Stimulated activated CD4-positive, alpha-beta T cell treated with anti-CD3 and anti-CD28 coated beads, Interleukin-1b, Interleukin-23, amount 100 ng/mL, for 4 hours (primary cell): ENCODE measurements around the gene NPBWR2.

Experiments used
- DNase-seq, 2 donors: peaks; one replicate each; pipeline ENCODE4 v3.0.0-alpha.2; 2020; ENCODE audit warnings: low read depth in 2 of 2

Gene NPBWR2

GRCh38 chr20:64073476-64074183 lies 33.7 kb downstream of the NPBWR2 start:
- no peak for DNase-seq

DNA sequence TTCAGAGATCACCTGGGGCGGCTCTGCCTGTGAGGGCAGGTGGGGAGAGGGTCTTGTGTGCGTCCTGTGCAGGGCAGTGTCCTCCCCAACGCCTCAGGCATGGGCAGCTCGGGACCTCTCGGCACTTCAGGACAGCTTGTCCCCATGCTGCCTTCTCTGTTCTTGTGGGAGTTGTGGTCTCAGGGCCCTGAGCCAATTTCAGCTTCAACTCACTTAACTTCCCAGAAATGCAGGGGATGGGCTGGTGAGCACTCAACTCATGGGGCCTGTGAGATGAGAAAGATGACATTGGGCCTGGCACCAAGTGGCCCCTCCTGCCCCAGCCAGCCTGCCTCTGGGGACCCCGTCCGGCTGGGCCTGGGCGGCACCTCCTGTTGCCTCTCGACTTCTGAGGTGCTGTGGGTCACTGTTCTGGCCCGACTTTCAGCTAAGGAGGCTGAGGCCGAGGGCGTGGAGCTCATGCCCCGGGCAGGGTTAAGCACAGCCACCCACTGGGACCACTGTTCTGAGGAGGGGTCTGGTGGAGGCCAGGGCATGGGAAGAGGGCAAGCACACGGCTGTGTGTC lies 34.8 kb downstream of the NPBWR2 start:
- DNase-seq, result no peak

DNA sequence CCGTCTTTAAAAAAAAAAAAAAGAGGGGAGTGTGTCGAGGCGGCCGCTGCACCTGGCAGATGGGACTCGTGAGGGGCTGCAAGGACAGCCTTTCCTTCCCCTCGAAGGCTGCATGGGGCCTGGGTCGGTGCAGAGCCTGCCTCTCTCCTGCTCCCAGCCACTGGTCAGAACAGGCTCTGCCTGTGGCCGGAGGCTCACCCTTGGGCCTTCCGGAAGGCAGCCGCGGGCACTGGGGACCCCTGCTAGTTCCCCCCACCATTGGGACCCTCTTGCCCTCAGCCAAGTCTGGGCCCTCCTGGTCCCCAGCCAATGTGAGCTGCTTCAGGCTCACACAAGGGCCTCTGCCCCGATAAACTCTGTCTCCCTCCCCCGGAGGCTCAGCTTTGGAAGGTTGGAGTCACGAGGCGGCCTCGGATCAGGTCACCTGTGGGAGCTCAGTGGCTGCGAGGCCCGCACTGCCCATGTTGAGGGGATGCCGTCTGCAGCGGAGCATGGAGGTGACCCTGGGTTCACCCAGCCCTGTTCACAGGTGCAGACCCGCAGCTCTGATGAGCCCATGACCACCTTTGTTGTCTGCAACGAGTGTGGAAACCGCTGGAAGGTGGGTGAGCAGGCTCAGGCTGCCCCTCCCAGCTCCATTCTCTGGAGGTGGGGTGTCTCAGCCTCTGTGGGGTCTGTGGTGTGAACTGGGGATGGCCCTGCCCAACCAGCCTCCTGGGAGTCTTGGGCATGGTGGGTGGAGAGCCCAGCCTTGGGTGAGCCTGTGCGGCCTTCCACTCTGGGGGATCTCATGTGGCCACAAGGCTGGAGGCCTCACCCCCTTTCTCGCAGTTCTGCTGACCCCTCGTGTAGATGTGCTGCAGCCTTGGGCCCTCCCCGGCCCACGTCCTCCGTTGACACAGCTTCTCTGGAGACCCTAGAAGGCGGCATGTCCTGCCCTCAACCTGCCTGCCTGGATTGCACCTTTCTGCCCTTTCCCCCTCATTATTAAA lies 35.7 kb downstream of the NPBWR2 start:
- no peak for DNase-seq

DNA sequence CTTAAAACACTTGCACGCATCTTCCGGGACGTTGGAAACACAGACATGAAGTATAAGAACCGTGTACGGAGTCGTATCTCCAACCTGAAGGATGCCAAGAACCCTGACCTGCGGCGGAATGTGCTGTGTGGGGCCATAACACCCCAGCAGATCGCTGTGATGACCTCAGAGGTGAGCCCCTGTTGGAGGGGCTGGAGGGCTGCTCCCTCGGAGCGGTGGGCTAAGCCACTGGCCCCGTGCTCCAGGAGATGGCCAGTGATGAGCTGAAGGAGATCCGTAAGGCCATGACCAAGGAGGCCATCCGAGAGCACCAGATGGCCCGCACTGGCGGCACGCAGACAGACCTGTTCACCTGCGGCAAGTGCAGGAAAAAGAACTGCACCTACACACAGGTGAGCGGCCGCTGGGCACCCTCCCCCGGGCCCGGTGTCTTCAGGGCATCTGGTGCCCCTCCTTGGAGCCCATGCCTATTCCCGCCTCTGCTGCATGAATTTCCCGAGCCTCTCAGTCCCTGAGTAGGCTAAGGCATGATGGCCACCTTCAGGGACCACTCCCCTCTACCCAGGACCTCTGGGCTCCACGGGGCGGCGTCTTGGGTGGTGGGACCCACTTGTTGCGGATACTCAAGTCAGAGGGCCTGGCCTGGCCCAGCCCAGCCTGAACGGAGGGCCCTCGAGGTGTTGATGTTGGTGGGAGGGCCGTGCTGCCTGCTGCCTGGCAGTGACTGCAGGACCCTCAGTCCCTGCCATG lies 36.9 kb downstream of the NPBWR2 start:
- DNase-seq, result no peak

DNA sequence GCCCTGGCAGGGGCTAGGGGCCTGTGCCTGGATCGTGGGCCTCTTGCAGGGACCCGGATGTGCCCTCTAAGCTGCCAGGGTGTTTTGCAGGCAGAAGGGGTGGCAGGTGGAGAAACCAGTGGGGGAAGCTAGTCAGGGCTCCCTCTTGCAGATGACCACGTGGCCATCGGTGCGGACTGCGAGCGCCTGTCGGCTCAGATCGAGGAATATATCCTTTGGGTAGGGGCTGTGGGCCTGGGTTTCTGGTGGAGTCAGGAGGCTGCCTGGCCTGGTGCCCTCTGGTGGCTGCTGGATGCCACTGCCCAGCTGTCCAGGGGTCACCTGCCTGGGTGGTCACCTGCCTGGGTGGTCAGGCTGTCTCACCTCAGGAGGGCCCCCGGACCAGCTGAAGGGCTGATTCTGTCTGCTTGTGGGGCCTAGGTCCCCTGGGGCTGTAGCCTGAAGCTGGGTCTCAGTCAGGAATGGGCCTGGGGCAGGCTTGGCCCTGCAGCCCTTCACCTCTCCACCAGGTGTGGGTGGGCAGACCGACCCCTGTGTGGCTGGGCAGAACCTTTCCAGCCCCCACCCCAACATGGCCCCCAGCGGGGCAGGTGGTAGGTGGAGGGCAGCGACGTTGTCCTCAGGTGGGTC lies 37.6 kb downstream of the NPBWR2 start:
- no peak for DNase-seq

GRCh38 chr20:64069209-64069613 lies 38.2 kb downstream of the NPBWR2 start:
- no peak for DNase-seq

DNA sequence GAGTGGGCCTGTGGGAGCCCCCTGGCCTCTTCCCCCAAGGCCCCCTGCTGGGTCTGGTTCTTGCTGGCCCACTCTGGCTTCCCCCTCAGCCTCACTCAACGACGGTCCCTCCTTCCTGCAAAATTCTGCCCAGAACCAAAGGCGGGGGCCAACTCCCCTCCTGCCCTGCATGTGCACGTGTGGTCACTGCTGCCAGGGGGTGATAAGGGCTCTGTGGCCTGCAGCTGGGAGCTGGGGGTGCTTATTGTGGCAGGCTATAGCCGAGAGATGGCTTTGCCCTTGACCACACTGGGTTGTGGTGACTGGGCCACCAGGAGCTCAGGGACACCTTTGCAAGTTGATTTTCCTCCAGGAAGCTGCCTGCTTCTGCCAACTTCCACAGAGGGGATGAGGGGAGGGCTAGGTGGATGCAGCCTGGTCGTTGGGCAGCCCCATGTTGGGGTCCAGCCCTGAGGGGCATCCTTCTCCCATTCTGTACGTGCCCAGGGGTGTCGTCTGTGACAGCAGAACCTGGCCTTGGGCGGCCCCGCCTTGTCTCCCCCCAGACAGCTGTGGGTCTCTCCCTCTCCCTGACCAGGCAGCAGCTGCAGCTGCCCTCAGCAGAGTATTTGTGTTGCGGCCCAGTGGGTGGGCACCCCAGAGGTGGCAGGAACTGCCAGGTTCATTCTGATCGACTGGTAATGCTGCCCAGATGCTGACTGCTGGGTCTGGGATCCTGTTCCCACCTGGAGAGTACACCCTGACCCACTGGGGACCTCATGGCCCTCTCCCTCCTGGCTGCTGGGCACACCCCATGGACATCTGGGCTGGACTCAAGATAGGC lies 38.8 kb downstream of the NPBWR2 start:
- DNase-seq, result no peak

DNA sequence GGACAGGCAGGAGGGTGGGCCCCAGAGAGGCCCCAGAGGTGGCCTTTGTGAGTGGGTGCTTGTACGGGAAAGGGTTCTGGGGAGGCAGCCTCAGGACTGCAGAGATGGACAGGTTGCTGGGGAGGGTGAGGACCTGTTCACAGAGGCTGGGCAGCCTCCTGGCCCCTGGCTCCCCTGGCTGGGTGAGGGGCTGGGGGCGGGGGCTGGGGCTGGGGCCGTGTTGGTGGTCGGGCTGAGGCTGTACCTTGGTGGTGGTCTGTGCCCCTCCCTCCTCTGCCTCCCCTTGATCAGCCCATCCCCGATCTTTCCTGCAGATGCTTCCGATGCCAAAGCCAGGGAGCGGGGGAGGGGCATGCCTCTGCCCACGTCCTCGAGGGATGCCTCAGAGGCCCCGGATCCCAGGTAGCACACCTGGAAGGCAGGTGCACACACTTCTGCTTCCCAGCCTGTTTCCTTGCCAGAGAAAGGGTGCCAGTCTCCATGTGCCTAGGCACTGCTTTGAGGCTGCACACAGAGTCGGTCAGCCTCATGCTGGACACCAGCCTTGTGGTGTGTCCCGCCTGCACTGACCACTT lies 39.5 kb downstream of the NPBWR2 start:
- DNase-seq, result no peak

- DNase-seq, result no peak
Measured at GRCh38 chr20:64067005-64067632, 40.2 kb downstream of the NPBWR2 start.

DNA sequence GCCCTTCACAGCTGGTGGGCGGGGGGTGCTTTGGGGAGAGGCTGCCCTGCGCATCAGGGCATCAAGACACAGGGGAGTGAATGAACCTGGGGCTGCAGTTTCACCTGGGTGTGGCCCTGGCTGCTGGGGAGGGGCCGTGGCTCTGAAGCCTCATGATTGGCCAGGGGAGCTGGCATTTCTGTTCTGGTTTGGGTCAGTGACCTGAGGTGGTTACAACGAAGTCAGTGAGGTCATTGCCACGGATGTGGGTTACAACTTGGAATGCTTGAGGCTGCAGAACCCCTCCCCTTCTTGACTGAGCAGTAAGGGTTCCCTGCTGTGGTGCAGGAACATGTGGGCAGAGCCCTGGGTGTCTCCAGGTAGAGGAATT lies 41.4 kb downstream of the NPBWR2 start:
- no peak for DNase-seq

- no peak for DNase-seq
Measured at GRCh38 chr20:64065062-64065973, 42.0 kb downstream of the NPBWR2 start.

GRCh38 chr20:64064145-64064698 lies 43.1 kb downstream of the NPBWR2 start:
- no peak for DNase-seq

- DNase-seq, result no peak
Measured at GRCh38 chr20:64063389-64064144, 43.8 kb downstream of the NPBWR2 start.

GRCh38 chr20:64062596-64063388 lies 44.6 kb downstream of the NPBWR2 start, which contains the start of gene TCEA2:
Gene TCEA2, plus strand, starts transcription at chr20:64063198. Its CDS starts 115 bp downstream, at chr20:64063313.
- peak; percentile 90 to 92 for DNase-seq

- DNase-seq, result no peak
Measured at GRCh38 chr20:64062276-64062595, 45.1 kb downstream of the NPBWR2 start.

DNA sequence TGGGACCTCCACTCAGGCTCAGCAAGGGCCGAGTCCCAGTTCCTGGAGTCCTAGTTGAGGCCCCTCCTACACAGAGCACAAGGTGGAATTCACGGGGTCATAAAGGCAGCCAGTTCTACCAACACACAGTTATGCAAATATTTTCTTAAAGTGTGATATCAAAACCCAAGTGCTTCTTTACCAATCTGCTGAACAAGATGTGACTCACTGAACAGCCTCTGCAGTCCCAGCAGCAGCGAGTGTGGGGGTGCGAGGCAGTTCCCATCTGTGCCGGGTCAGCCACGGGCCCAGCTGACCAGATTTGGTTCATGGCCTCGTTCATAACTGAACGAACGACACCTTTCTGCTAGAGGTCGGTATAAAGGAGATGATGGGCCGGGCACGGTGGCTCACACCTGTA lies 48.8 kb downstream of the NPBWR2 start:
- DNase-seq, result no peak
